Epithelial cell of esophagus (primary cell): ENCODE measurements around the gene ARSB.

Experiments
- DNase-seq: peaks from one replicate; pipeline ENCODE4 v3.0.0; 2010; ENCODE audit warnings: low read depth
- H3K4me3 ChIP-seq: 2 replicates; pipeline ENCODE4 v1.5.1; 2011; ENCODE audit warnings: mild to moderate bottlenecking, low read length, control low read depth
- CTCF ChIP-seq: IDR thresholded peaks from 2 replicates; pipeline ENCODE4 v1.5.1; 2011; ENCODE audit warnings: low read depth, mild to moderate bottlenecking, low read length, control low read depth, inconsistent platforms; ENCODE audit not compliant: insufficient read depth; ENCODE audit errors: missing control alignments

ARSB gene

DNA sequence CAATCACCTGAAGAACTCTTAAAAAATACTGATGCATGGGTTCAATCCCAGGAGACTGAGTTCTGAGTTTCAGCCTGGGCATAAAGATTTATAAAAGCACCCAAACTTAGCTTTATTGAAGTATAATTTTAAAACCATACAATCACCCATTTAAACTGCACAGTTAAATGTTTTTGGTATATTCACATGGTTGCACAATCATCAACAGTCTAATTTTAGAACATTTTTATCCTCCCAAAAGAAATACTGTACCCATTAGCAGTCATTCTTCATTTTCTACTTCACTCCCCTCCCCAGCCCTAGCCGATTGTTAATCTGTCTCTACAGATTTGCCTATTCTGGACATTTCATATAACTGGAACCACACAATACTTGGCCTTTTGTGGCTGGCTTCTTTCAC lies 141.7 kb downstream of the ARSB start:
- no peak for DNase-seq
- no peak for TF ChIP-seq CTCF
- no peak overlapping the region for H3K4me3 ChIP-seq

- no peak overlapping the region for H3K4me3 ChIP-seq
- no peak for TF ChIP-seq CTCF
- no peak for DNase-seq
These were observed 143.3 kb downstream of the ARSB start for GRCh38 chr5:78841767-78842166.

- DNase-seq, result no peak
- no peak for TF ChIP-seq CTCF
- H3K4me3 ChIP-seq, result no peak overlapping the region
These were observed 146.4 kb downstream of the ARSB start for GRCh38 chr5:78838753-78839152.

- DNase-seq, result no peak
- no peak overlapping the region for H3K4me3 ChIP-seq
- no peak for TF ChIP-seq CTCF
These were observed 147.3 kb downstream of the ARSB start for GRCh38 chr5:78837836-78838235.

- H3K4me3 ChIP-seq, result no peak overlapping the region
- no peak for TF ChIP-seq CTCF
- DNase-seq, result no peak
These were observed 149.9 kb downstream of the ARSB start for GRCh38 chr5:78835176-78835575.

DNA sequence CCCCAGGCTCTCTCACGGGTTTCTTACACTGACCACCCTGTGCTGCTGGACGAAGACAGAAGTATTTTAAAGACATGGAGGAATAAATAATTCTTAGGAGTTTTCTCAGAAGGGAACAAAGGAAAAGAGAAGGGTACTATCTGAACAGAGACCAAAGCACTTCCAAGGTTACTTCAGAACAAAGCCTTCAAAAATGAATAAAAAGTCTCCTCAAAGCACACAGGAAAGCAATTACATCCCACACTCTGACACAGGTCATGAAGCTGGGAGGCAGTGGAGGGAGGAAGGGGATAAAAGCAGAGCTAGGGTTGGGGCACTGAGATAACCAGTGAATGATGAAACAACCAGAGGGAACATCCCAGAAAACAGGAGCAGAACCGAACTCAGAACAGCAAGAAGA lies 151.8 kb downstream of the ARSB start:
- TF ChIP-seq CTCF, result no peak
- DNase-seq, result no peak
- no peak overlapping the region for H3K4me3 ChIP-seq

- no peak for DNase-seq
- H3K4me3 ChIP-seq, result no peak overlapping the region
- no peak for TF ChIP-seq CTCF
These were observed 154.5 kb downstream of the ARSB start for GRCh38 chr5:78830528-78831046.
